AG04450 (cell line): Measurements from ENCODE around the gene HTATIP2. TPM values are rescaled to one million over a fixed set of nuclear protein-coding genes. Genes with fewer than 3 reads are reported as not detected.
A peak's percentile ranks its signal among the peaks of the same experiment; 100 is the strongest.

Experiments used
- CTCF ChIA-PET: fragments of 300-600, 350-600 bp; formaldehyde crosslinking; extraction: SDS; loops from one replicate; lab custom pipeline; 2022; ENCODE audit warnings: antibody characterized with exemption, inconsistent platforms; lab: Charles Lee
- POLR2A ChIA-PET: fragments of 350-600 bp; formaldehyde crosslinking; extraction: SDS; loops from one replicate; lab custom pipeline; 2021; ENCODE audit warnings: antibody characterized with exemption, inconsistent platforms; lab: Yijun Ruan, JAX
- DNase-seq: peaks from one replicate; pipeline ENCODE4 v3.0.0-alpha.2; 2011; ENCODE audit warnings: low read depth, low spot score
- H3K27ac ChIP-seq: one replicate; pipeline ENCODE4 v1.5.1; 2012; ENCODE audit warnings: low read depth, low read length, control low read depth
- H3K27me3 ChIP-seq: one replicate; pipeline ENCODE4 v1.6.0; 2012; ENCODE audit warnings: low read length; ENCODE audit not compliant: control insufficient read depth, insufficient read depth
- H3K4me3 ChIP-seq: 2 replicates; pipeline ENCODE4 v1.5.1; 2011; ENCODE audit warnings: mild to moderate bottlenecking, low read depth, low read length, control low read depth
- H3K9me3 ChIP-seq: 2 replicates; pipeline ENCODE4 v1.5.1; 2012; ENCODE audit warnings: low read length; ENCODE audit not compliant: control insufficient read depth, insufficient read depth
- CTCF ChIP-seq: IDR thresholded peaks from 2 replicates; pipeline ENCODE4 v1.5.1; 2011; ENCODE audit warnings: low read depth, low read length, control low read depth, inconsistent platforms
- polyA plus RNA-seq: library from polyadenylated mRNA; depleted of rRNA; stranded (reverse); fragments of >200 nt; gene quantifications from 2 replicates; pipeline ENCODE4 v1.2.3, GENCODE V29; 2011

HTATIP2 gene
- polyA plus RNA-seq, 1 experiment: 39.8 TPM

- TF ChIP-seq CTCF: no peak
- ChIA-PET POLR2A (interaction anchor here (0.6 kb wide), 1 partner anchor 451 kb away, joined by 5 read pairs; no protein-coding TSS in a partner anchor), CTCF (interaction anchor here (1.2 to 2.7 kb wide), 3 partner anchors 9 to 221 kb away, joined by 7 to 13 read pairs (median 10); no protein-coding TSS in a partner anchor)
- H3K27me3 ChIP-seq: no peaks in the 10 kb centered on the region
- DNase-seq: no peak
- no peaks in the 10 kb centered on the region; the same call in 1 of the 2 replicates for H3K9me3 ChIP-seq
- peak overlapping the region; percentile 33 for H3K27ac ChIP-seq
- H3K4me3 ChIP-seq: peak overlapping the region; percentile 95
These were observed 24.9 kb downstream of the HTATIP2 start for GRCh38 chr11:20388096-20389055.

GRCh38 chr11:20397281-20397680 is 33.8 kb downstream of the HTATIP2 start:
- H3K27ac ChIP-seq: no peak overlapping the region
- H3K9me3 ChIP-seq: no peaks in the 10 kb centered on the region
- H3K27me3 ChIP-seq: no peaks in the 10 kb centered on the region
- no peak overlapping the region for H3K4me3 ChIP-seq
- DNase-seq: peak; percentile 18
- ChIA-PET POLR2A (no interaction called here), CTCF (interaction anchor here (0.6 to 5.1 kb wide), 31 partner anchors 8 to 269 kb away, joined by 3 to 94 read pairs (median 5); no protein-coding TSS in a partner anchor)
- TF ChIP-seq CTCF: peak; percentile 70

- Histone ChIP-seq H3K27me3 (no peaks in the 10 kb centered on the region), H3K27ac (no peak overlapping the region), H3K4me3 (no peak overlapping the region), H3K9me3 (no peaks in the 10 kb centered on the region)
- ChIA-PET CTCF (interaction anchor here (2.1 to 5.1 kb wide), 3 partner anchors 44 to 211 kb away, joined by 6 to 94 read pairs (median 15); no protein-coding TSS in a partner anchor), POLR2A (no interaction called here)
- no peak for TF ChIP-seq CTCF
- no peak for DNase-seq
These were observed 36.0 kb downstream of the HTATIP2 start for GRCh38 chr11:20399498-20399897.

GRCh38 chr11:20403059-20403458 is 39.5 kb downstream of the HTATIP2 start:
- no peak for TF ChIP-seq CTCF
- Histone ChIP-seq H3K9me3 (no peaks in the 10 kb centered on the region), H3K27me3 (no peaks in the 10 kb centered on the region), H3K4me3 (no peak overlapping the region), H3K27ac (no peak overlapping the region)
- ChIA-PET CTCF (interaction anchor here (1.9 to 2.2 kb wide), 2 partner anchors 41 to 207 kb away, joined by 5 to 9 read pairs; no protein-coding TSS in a partner anchor), POLR2A (no interaction called here)
- DNase-seq: no peak
